Large intestine (tissue), 3 donors: ENCODE results near the gene KLK8. TPM values are rescaled to one million over a fixed set of nuclear protein-coding genes. Genes with fewer than 3 reads are reported as not detected.

ENCODE experiments used
- DNase-seq, 2 donors: peaks; one replicate each; pipeline versions ENCODE4 v3.0.0 to v3.0.0-alpha.2; 2013
- H3K27ac ChIP-seq: one replicate; pipeline ENCODE4 v1.5.1; 2013; ENCODE audit warnings: low read length
- H3K27me3 ChIP-seq: 2 replicates; pipeline ENCODE4 v1.6.1; 2013; ENCODE audit warnings: low read length; ENCODE audit not compliant: control insufficient read depth, insufficient read depth
- H3K36me3 ChIP-seq: 2 replicates; pipeline ENCODE4 v1.6.1; 2013; ENCODE audit warnings: low read length; ENCODE audit not compliant: control insufficient read depth, insufficient read depth
- H3K4me1 ChIP-seq: one replicate; pipeline ENCODE4 v1.6.1; 2013; ENCODE audit warnings: low read length; ENCODE audit not compliant: control insufficient read depth, insufficient read depth
- H3K4me3 ChIP-seq: one replicate; pipeline ENCODE4 v1.5.1; 2013; ENCODE audit warnings: low read length
- H3K9me3 ChIP-seq: one replicate; pipeline ENCODE4 v1.6.1; 2013; ENCODE audit warnings: mild to moderate bottlenecking, low read depth, low read length, moderate library complexity; ENCODE audit not compliant: control insufficient read depth
- WGBS: methylation state at CpG from one replicate; pipeline ENCODE4 v1.1.5; 2013; ENCODE audit warnings: low lambda C conversion rate; ENCODE audit not compliant: insufficient coverage; 5-methylcytosine and 5-hydroxymethylcytosine counted together
- polyA plus RNA-seq: library from polyadenylated mRNA; unstranded; fragments of 120-200 nt; gene quantifications from one replicate; pipeline ENCODE4 v1.2.1, GENCODE V29; 2013

The KLK8 gene
- polyA plus RNA-seq, 1 donor, result 0.79 TPM

DNA sequence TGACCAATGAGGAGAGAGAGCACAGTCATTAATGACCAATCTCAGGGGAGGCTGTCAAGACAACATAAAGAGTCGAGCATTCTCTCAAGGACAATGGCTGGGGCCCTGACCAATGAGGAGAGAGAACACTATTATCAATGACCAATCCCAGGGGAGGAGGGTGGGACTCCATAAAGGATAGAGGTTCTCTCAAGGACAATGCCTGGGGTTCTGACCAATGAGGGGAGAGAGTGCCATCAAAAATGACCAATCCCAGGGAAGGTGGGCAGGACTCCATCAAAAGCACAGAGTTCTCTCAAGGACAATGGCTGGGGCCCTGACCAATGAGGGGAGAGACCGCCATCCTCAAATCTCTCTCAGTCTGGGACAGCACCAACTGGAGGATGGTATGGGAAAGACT, 28.3 kb upstream of the KLK8 start:
- peaks cover 14% of the 10 kb centered on the region for H3K27me3 ChIP-seq

DNA sequence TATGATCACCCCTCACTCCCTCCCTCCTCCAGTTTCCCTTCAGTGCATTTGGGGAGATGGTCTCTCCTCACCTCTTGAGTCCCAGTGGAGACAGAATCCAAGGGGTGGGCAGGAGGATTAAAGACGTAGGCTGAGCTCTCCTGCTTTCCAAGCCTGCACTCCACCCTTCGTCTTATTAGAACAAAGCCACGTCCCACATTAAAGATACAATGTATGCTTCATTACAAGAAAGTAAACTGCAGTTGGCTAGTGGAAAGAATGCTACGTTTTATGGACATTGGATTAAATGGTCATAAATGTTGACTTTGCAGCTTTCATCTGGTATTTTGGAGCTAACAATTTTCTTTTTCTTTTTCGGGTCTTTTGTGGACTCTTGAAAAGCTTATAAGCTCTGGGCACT, 26.5 kb upstream of the KLK8 start:
- no peak overlapping the region for H3K27ac ChIP-seq
- peaks cover 14% of the 10 kb centered on the region for H3K27me3 ChIP-seq

More for the DNA sequence above, 28.3 kb upstream of the KLK8 start:
- WGBS, result no CpG with 5 or more reads among the region's 2 CpGs
- no peaks in the 10 kb centered on the region for H3K36me3 ChIP-seq
- no peak overlapping the region for H3K4me3 ChIP-seq
- DNase-seq, result no peak
- H3K9me3 ChIP-seq, result no peaks in the 10 kb centered on the region
- no peak overlapping the region for H3K27ac ChIP-seq
- no peaks in the 10 kb centered on the region for H3K4me1 ChIP-seq

DNA sequence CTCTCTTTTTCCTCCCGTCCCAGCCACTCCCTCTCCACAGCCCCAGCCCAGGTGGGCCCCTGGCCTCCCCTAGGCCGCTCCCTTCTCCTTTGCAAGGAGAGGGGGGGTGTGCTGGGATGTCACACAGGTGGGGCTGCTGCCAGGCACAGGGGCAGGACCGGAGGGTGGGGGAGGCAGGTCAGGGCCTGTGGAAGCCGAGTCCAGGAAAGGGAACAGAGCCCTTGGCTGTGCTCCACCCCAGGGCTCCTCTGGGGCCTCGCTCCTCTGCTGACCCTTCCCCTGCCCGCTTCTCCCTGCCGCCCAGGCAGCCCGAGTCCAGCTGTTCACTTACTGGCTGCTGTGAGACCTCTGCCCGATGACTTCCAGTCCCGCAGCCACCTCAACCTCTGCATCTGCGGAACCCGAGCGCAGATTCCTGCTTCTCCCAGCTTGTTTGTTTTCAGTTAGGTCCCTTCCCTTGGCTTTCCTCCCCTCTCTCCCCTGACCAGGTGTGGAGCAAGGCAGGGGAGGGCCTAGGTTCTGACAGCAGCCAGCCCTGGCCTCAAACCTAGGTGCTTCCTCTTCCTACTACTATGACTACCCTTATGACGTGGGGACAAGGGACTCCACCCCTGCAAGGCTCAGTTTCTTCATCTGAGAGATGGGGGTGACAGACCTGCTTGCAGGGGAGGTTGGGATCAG, 25.9 kb upstream of the KLK8 start:
- Histone ChIP-seq H3K36me3 (no peaks in the 10 kb centered on the region), H3K4me3 (no peak overlapping the region), H3K27ac (no peak overlapping the region), H3K27me3 (peaks cover 14% of the 10 kb centered on the region), H3K9me3 (no peaks in the 10 kb centered on the region), H3K4me1 (no peaks in the 10 kb centered on the region)
- no CpG with 5 or more reads among the region's 14 CpGs for WGBS
- no peak for DNase-seq

More for the DNA sequence above, 26.5 kb upstream of the KLK8 start:
- no peak for DNase-seq
- Histone ChIP-seq H3K36me3 (no peaks in the 10 kb centered on the region), H3K4me1 (no peaks in the 10 kb centered on the region), H3K4me3 (no peak overlapping the region), H3K9me3 (no peaks in the 10 kb centered on the region)
- WGBS, result no CpG with 5 or more reads among the region's 5 CpGs

DNA sequence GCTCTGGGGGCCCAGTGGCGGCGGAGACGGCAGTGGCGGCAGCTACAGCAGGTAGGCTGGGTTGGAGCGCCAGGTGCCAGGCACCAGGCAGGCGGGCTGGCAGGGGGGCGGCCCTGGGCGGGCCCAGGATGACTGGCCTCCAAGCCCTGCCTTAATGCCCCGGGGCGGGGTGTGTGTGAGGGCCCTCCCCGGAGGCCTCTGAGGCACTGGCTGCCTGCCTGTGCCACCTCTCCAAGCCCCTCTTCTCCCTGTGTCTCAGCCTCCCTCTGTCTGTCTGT, 25.1 kb upstream of the KLK8 start, which contains the start of gene KLK11:
TSS of gene KLK11 (minus strand) at position 63 of the 278 bp plus-strand sequence. CDS start 985 bp downstream, outside the sequence.
- Histone ChIP-seq H3K36me3 (no peaks in the 10 kb centered on the region), H3K27me3 (peaks cover 15% of the 10 kb centered on the region), H3K4me1 (no peaks in the 10 kb centered on the region), H3K9me3 (no peaks in the 10 kb centered on the region), H3K4me3 (no peak within 1 kb of the TSS), H3K27ac (no peak within 1 kb of the TSS)
- no CpG with 5 or more reads among the region's 11 CpGs for WGBS
- DNase-seq, result no peak

DNA sequence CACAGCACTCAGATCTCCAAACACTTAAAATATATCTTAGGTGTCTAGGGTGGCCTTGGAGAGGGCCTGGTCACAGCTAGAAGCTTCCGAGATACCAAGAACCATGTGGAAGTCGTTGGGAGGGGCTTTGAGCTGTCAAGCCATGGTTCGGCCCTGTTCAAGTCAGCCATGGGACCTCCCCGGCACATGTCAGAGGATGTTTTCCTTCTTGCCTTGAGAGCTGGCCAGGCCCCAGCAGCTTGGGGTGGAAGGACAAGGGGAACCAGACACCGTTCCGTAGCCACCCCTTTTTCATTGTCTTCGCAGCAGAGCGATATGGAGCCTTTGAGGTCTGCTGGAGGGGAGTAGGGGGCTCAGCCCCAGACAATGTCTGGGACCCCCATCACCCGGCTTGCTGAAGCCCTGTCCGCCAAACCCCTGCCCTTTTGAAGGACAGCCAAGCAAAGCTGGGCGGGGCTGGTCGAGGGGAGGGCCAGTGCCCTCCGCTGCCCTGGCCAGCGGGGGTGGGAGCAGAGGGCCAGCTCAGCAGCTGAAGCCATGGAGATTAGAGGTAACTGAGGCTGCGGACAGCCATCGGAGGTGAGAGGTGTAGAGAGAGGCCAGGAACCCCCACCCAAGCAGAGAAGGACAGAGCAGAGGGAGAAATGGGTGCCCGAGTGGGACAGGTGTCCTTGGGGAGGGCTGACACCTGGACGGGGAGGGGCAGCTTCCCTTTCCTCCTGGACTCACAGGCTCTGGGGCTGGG, 24.6 kb upstream of the KLK8 start:
- Histone ChIP-seq H3K27ac (no peak overlapping the region), H3K36me3 (no peaks in the 10 kb centered on the region), H3K4me1 (no peaks in the 10 kb centered on the region), H3K4me3 (no peak overlapping the region), H3K27me3 (peaks cover 18% of the 10 kb centered on the region), H3K9me3 (no peaks in the 10 kb centered on the region)
- WGBS, result no CpG with 5 or more reads among the region's 18 CpGs
- DNase-seq, result no peak

DNA sequence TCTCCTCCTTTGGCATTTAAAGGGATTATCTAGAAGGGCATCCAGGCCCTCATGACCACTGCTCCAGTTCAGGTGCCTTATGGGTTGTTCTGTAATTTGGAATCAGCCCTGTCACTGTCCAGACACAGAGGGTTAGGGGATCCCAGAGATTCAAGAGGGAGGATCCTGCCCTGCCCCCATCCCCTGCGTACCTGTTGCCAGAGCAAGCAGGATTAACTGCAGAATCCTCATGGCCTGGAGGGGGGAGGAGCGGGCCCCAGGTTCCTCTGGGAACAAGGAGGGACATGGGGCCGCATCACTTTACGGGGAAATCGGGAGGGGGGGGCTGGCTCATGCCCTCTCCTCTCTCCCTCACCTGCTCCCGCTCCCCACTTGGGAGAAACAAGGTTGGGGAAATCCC, 24.0 kb upstream of the KLK8 start:
- DNase-seq, result no peak
- WGBS, result no CpG with 5 or more reads among the region's 6 CpGs
- Histone ChIP-seq H3K4me3 (no peak overlapping the region), H3K36me3 (no peaks in the 10 kb centered on the region), H3K27ac (no peak overlapping the region), H3K9me3 (no peaks in the 10 kb centered on the region), H3K4me1 (no peaks in the 10 kb centered on the region), H3K27me3 (peaks cover 19% of the 10 kb centered on the region)

DNA sequence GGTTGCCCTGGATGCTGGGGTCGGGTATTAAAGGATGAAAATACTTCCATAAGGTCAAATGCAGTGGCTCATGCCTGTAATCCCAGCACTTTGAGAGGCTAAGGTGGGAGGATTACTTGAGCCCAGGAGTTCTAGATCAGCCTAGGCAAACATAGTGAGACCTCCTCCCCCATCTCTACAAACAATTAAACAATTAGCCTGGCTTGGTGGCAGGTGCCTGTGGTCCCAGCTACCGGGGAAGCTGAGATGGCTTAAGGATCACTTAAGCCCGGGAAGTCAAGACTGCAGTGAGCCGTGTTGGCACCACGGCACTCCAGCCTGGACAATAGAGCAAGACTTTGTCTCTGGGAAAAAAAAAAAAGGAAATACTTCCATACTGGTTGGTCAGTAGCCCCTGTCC, 23.5 kb upstream of the KLK8 start:
- Histone ChIP-seq H3K27ac (no peak overlapping the region), H3K36me3 (no peaks in the 10 kb centered on the region), H3K9me3 (no peaks in the 10 kb centered on the region), H3K4me1 (no peaks in the 10 kb centered on the region), H3K27me3 (peaks cover 24% of the 10 kb centered on the region), H3K4me3 (no peak overlapping the region)
- no peak for DNase-seq
- no CpG with 5 or more reads among the region's 5 CpGs for WGBS

DNA sequence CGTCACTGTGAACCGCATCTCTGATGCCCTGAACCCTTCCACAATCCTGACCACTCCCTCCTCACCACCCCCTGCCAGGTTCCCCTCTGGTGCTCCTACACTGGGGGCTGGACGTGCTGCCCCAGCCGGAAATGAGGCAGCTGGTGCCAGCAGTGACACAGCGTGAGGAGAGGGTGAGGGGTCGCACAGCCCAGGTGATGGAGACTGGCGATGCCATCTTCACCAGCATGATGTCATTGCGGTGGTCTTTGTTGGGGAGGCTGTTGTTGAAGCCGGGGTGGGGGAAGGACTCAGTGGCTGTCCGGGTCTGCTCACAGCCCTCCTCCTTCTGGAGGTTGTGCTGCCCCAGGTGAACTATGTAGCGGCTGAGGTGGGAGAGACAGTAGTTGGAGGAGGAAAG, 22.5 kb upstream of the KLK8 start:
- H3K9me3 ChIP-seq, result no peaks in the 10 kb centered on the region
- peaks cover 34% of the 10 kb centered on the region for H3K27me3 ChIP-seq
- no peak overlapping the region for H3K4me3 ChIP-seq
- H3K36me3 ChIP-seq, result no peaks in the 10 kb centered on the region
- no peak for DNase-seq
- H3K27ac ChIP-seq, result no peak overlapping the region
- WGBS, result no CpG with 5 or more reads among the region's 11 CpGs
- H3K4me1 ChIP-seq, result no peaks in the 10 kb centered on the region

DNA sequence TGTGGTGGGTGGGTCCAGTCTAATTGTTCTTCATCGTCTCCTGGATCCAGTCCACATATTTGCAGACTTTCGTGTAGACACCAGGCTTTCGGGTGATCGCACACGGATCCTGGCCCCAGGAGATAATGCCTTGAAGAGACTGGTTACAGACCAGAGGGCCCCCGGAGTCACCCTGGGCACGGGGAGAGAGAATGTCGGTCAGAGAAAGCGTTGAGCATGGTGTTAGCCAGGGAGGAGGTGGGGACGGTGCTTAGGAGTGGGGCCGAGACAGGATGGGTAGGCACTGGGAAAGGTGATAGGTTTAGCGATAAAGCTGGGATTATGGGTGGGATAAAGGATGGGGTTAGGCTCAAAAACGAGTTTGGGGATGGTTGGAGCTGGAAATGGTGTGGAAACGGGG, 21.1 kb upstream of the KLK8 start:
- Histone ChIP-seq H3K36me3 (no peaks in the 10 kb centered on the region), H3K4me1 (no peaks in the 10 kb centered on the region), H3K4me3 (no peak overlapping the region), H3K27me3 (peaks cover 45% of the 10 kb centered on the region), H3K27ac (no peak overlapping the region), H3K9me3 (no peaks in the 10 kb centered on the region)
- DNase-seq, result no peak
- 58% methylated on average over 5 of the region's 14 CpGs for WGBS

DNA sequence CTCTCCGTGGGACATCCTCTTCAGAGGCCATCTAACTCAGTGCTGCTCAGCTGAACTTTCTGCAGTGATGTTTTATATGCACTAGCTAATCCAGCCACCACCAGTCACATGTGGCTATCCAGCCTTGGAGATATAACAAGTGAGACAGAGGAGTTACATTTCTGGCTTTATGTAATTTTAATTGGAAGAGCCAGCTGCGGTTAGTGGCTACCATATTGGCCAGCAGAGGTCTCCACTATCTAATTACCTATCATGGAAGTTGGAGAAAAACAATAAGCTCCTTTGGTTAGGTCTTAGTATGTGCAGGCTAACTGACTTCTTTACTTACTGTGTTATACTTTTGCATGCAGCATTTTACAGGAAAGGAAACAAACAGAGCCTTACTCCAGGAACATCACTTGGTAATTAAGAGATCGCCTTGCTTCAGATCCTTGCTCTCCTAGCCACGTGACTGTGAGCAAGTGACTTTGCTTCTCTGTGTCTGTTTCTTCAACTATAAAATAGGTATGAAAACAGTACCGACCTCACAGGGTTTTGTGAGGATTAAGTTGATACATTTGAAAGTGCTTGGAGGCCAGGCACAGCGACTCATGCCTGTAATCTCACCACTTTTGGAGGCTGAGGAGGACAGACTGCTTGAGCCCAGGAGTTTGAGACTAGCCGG, 19.7 kb upstream of the KLK8 start:
- WGBS, result 10% methylated on average over 2 of the region's 7 CpGs
- no peaks in the 10 kb centered on the region for H3K4me1 ChIP-seq

More for the DNA sequence above, 19.7 kb upstream of the KLK8 start:
- Histone ChIP-seq H3K27ac (no peak overlapping the region), H3K9me3 (peaks cover 4% of the 10 kb centered on the region), H3K27me3 (peaks cover 50% of the 10 kb centered on the region), H3K4me3 (no peak overlapping the region), H3K36me3 (no peaks in the 10 kb centered on the region)
- no peak for DNase-seq
